GM18861 (cell line): Measurements from ENCODE around the gene BCL2L1.
"Not testable (repeated sequence)": the region's sequence is repeated elsewhere in the genome, so short reads cannot be mapped to it uniquely, and the experiment has no call there.

Source experiments
- ATAC-seq: cut with Tn5 transposase; IDR thresholded peaks from one replicate; pipeline ENCODE4 v1.9.1; 2021; ENCODE audit not compliant: unreplicated experiment

BCL2L1 gene

GRCh38 chr20:31722257-31723068 is at the start of gene BCL2L1:
Gene BCL2L1, minus strand, starts transcription at chr20:31722868. Its CDS starts 650 bp downstream, at chr20:31722218.
- no peak for ATAC-seq

GRCh38 chr20:31770243-31770642 is 47.6 kb upstream of the BCL2L1 start:
- ATAC-seq: no peak

DNA sequence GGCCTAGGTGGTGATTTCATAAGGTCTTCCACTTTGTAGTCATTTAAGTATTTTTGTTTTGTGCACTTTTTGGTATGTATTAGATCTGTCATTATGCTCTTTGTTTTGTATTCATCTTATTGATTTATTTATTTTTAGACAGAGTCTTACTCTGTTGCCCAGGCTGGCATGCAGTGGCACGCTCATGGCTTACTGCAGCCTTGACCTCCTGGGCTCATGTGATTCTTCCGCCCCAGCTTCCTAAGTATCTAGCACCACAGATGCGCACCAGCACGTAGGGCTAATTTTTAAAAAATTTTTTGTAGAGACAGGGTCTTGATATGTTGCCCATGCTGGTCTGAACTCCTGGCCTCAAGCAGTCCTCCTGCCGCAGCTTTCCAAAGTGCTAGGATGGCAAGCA is 47.0 kb upstream of the BCL2L1 start:
- ATAC-seq: no peak

GRCh38 chr20:31767805-31768204 is 45.1 kb upstream of the BCL2L1 start:
- no peak for ATAC-seq

DNA sequence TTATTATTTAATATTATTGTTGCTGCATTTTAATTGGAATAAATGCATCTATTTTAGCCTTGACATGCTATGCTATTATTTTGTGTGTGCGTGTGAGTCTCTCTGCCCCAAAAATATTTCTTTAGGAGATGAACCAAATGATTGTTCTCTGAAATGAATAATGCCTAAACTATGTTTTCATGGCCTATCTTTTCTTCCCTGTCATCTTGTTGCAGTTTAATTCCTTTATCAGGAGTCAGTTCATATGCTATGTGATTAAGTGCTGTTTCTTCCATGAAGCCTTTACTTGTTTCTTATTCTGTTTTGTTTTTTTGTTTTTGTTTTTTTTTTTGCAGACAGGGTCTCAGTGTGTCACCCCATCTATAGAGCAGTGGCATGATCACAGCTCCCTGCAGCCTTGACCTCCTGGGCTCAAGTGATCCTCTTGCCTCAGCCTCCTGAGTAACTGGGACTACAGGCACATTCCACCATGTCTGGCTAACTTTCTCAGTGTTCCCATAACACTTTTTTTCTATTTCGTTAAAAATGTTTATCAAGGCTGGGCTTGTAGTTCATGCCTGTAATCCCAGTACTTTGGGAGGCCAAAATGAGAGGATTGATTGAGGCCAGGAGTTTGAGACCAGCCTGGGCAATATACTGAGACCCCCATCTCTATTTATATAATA is 42.1 kb upstream of the BCL2L1 start:
- no peak for ATAC-seq

DNA sequence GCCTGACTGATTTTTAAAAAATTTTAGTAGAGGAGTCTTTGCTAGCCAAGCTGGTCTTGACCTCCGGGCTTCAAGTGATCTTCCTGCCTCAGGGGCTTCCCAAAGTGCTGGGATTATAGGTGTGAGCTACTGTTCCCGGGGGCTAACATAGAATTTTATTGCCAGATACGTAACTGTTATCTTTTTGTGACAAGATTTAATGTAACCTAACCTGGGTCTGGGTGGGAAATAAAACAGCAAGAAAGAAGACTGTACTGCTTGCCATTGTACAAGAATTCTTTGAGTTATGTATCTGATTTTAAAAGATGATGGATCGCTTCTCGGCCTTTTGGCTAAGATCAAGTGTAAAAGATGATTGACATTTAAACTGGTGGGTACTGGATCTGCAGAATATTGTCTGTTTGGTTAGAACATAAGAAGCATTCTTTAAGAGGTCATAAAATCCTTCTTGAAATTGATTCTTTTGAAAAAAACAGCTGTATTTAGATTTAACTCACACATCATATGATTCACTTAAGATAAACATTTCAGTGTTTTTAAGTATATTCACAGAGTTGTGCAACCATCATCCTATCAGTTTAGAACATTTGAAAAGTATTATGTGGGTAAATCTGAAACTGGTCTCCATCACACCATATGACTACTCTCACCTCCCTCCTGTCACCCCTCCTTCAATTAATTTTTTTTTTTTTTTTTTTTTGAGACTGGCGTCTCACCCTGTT is 38.0 kb upstream of the BCL2L1 start:
- ATAC-seq: no peak

- no peak for ATAC-seq
These were observed 37.3 kb upstream of the BCL2L1 start for GRCh38 chr20:31759836-31760518.

DNA sequence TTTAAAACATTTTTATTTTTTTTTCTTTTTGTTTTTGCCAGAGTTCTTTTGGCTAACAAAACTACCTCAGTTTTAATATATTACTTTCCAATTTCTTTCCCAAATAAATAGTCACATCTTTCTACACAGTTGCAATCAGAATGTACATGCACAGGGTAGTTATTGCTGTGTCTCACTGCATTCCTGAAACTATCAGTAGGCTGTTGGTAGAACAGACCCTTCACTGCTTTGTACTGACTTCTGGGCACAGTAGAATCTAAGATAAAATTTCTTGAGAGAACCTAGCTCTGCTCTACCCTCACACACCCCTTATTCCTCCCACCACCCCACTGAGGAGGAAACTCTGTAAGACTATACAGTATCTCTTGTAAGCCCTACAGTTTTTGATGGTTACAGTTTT is 36.3 kb upstream of the BCL2L1 start:
- no peak for ATAC-seq

DNA sequence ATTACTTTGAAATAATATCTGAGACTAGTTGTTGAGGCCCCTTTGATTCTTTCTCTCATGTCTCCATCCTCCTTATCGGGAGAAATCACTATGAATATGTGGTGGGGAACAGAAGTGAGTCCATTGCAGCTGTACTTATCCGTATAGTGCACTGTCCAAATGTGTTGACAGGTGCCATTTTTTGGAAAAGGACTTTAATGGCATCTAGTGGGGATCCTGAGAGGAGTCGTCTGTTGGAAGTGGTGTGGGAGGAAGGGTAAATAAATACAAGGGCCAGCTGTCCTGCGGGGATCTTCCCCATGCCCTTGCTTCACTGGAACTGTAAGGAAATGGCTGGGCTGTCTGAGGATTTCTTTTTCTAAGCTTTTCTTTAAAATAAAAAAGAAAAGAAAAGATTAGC is 35.9 kb upstream of the BCL2L1 start:
- no peak for ATAC-seq

DNA sequence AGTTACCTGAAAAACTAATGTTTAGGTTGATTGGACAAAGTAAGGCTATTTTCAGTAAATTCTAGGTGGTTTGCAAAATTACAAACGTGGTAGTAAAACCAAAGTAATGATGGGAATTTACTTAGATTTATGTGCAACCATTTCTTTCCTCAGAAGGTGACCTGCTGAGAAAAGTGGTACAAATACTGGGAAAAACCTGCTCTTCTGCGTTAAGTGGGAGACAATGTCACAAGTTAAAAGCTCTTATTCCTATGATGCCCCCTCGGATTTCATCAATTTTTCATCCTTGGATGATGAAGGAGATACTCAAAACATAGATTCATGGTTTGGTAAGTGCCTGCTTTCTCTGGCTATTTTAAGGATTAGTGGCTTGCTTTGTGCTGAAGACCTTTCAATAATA is 34.6 kb upstream of the BCL2L1 start:
- no peak for ATAC-seq

DNA sequence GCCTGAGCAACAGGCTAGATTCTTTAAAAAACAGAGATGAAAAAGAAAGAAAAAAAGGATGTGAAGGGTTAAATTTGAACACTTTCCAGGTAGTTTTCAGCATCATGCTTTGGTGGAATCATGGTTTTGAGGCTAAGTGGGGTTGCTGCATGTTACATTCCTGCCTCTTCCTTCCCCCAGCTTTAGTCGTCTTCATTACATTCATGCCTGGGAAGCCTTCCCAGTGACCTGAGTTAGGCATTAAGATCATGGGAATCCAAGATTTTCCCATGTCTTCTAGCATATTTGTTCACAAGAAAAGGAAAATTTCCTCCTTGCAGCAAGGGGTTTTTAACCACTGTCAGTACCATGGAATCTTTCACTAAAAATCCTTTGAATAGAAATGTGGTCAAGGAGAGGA is 28.5 kb upstream of the BCL2L1 start:
- no peak for ATAC-seq

DNA sequence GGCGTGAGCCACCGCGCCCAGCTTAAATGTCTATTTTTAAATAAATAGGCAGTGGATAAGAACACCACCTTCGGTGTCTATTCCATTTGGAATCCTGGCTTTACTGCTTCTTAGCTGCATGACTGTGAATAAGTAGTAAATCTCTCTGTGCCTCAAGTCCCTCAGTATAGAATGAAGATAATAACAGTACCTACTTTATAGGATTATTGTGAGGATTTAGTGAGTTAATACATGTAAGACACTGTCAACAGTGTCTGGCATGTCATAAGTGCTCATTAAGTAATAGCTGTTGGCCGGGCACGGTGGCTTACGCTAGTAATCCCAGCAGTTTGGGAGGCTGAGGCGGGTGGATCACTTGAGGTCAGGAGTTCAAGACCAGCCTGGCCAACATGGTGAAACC is 26.6 kb upstream of the BCL2L1 start:
- ATAC-seq: no peak

GRCh38 chr20:31747640-31748039 is 25.0 kb upstream of the BCL2L1 start:
- no peak for ATAC-seq

- ATAC-seq: not testable (repeated sequence)
These were observed 24.4 kb upstream of the BCL2L1 start for GRCh38 chr20:31747028-31747427.

- no peak for ATAC-seq
These were observed 23.6 kb upstream of the BCL2L1 start for GRCh38 chr20:31746068-31746878.

DNA sequence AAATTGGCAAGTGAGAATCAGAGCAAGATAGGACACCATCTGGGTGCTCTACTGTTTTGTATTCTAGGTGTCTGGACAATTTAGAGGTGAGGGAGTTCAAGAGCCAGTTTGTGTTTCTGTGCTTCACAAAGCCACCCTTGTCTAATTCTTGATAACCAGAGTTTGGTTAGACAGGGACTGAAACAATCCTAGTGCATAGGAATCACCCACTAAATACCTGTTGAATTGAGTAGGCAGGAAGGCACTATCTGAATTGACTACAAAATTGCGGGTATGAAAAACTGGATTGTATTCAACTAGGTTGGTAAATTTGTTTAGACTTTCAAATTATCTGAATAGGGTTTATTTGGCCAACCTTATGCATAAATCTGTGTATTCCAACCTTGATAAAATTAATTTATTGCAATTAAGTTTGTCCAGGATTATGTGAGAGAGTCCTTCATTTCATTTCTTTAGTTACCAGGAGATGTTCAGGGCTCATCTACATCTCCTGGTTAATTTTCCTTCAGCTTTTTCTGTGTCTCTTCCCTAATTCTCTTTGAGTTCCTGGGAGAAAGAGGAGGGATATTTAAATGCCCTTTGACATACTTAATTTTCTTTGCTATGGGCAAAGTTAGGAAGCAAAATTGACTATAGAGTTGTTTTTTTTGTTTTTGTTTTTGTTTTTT is 18.1 kb upstream of the BCL2L1 start:
- ATAC-seq: no peak

GRCh38 chr20:31740208-31740607 is 17.5 kb upstream of the BCL2L1 start:
- no peak for ATAC-seq

- ATAC-seq: no peak
These were observed 16.9 kb upstream of the BCL2L1 start for GRCh38 chr20:31739550-31739977.

DNA sequence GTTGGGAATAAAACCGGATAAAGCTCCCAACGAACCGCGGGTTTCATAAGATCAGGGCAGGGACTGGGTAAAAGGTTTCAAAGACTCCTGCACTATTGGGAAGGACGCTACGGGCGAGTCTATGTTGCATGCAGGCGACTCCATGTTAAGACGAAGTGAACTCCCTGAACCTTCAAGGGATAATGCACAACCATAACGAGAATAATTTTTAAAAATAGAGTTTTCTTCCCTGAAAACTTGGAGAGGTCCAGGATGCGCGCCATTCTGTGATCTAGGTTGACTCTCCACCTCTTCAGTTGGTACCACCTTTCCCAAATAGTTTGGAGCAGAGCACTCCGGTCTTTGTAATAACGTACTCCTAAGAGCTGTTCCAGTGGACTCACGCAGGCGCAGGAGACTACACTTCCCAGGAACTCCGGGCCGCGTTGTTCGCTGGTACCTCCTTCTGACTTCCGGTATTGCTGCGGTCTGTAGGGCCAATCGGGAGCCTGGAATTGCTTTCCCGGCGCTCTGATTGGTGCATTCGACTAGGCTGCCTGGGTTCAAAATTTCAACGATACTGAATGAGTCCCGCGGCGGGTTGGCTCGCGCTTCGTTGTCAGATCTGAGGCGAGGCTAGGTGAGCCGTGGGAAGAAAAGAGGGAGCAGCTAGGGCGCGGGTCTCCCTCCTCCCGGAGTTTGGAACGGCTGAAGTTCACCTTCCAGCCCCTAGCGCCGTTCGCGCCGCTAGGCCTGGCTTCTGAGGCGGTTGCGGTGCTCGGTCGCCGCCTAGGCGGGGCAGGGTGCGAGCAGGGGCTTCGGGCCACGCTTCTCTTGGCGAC is 16.3 kb upstream of the BCL2L1 start, which contains the start of gene TPX2:
TSS of gene TPX2 (plus strand) at position 562 of the 821 bp plus-strand sequence. CDS start 18,187 bp downstream, outside the sequence.
- ATAC-seq: peak; percentile 91
